ENCODE results near the gene SLC25A44.
A peak's percentile ranks its signal among the peaks of the same experiment; 100 is the strongest.

SLC25A44 gene

GRCh38 chr1:156193488-156194299 lies at the start of gene SLC25A44:
Gene SLC25A44 (plus strand): TSS chr1:156194104. CDS start chr1:156199848, 5,744 bp downstream.
- peak; percentile 99 for DNase-seq (ENCODE audit: low spot score)

GRCh38 chr1:156144742-156145141 lies 49.2 kb upstream of the SLC25A44 start:
- no peak for DNase-seq (ENCODE audit: low spot score)

- DNase-seq (ENCODE audit: low spot score): no peak
Measured at GRCh38 chr1:156145650-156146019, 48.3 kb upstream of the SLC25A44 start.

GRCh38 chr1:156146020-156146768 lies 47.7 kb upstream of the SLC25A44 start:
- peak; percentile 84 for DNase-seq (ENCODE audit: low spot score)

- DNase-seq (ENCODE audit: low spot score): no peak
Measured at GRCh38 chr1:156146769-156147405, 47.0 kb upstream of the SLC25A44 start.

GRCh38 chr1:156148216-156148615 lies 45.7 kb upstream of the SLC25A44 start:
- DNase-seq (ENCODE audit: low spot score): no peak

- DNase-seq (ENCODE audit: low spot score): no peak
Measured at GRCh38 chr1:156149374-156150332, 44.3 kb upstream of the SLC25A44 start.

GRCh38 chr1:156150333-156151011 lies 43.4 kb upstream of the SLC25A44 start:
- DNase-seq (ENCODE audit: low spot score): no peak

- no peak for DNase-seq (ENCODE audit: low spot score)
Measured at GRCh38 chr1:156151093-156151688, 42.7 kb upstream of the SLC25A44 start.

GRCh38 chr1:156152628-156153027 lies 41.3 kb upstream of the SLC25A44 start:
- DNase-seq (ENCODE audit: low spot score): no peak

GRCh38 chr1:156153362-156153761 lies 40.5 kb upstream of the SLC25A44 start, which contains the start of gene SEMA4A:
Gene SEMA4A (plus strand): TSS chr1:156153585. CDS start chr1:156154579, 994 bp downstream.
- no peak for DNase-seq (ENCODE audit: low spot score)

- DNase-seq (ENCODE audit: low spot score): no peak
Measured at GRCh38 chr1:156154317-156154749, 39.6 kb upstream of the SLC25A44 start.

- no peak for DNase-seq (ENCODE audit: low spot score)
Measured at GRCh38 chr1:156155756-156156510, 38.0 kb upstream of the SLC25A44 start.

GRCh38 chr1:156157506-156157905 lies 36.4 kb upstream of the SLC25A44 start:
- DNase-seq (ENCODE audit: low spot score): no peak

GRCh38 chr1:156157966-156158365 lies 35.9 kb upstream of the SLC25A44 start:
- no peak for DNase-seq (ENCODE audit: low spot score)

- no peak for DNase-seq (ENCODE audit: low spot score)
Measured at GRCh38 chr1:156160000-156160742, 33.7 kb upstream of the SLC25A44 start.

GRCh38 chr1:156160743-156161171 lies 33.1 kb upstream of the SLC25A44 start:
- DNase-seq (ENCODE audit: low spot score): no peak

GRCh38 chr1:156162430-156163037 lies 31.4 kb upstream of the SLC25A44 start:
- DNase-seq (ENCODE audit: low spot score): no peak
